GM12878 (cell line): ENCODE measurements around the gene GZMA. TPM values are rescaled to one million over a fixed set of nuclear protein-coding genes. Genes with fewer than 3 reads are reported as not detected.

Experiments
- ATAC-seq: fragments of 200-7000 bp; cut with Tn5 transposase; 3 replicates; pipeline ENCODE4 v1.9.1; 2020; ENCODE audit warnings: mild to moderate bottlenecking, moderate library complexity
- BruUV-seq: library from RNA; stranded (reverse); fragments of 400-500 nt; replicated peaks from 2 replicates; lab custom pipeline; 2021; lab: Mats Ljungman, UMichigan
- CTCF ChIA-PET: fragments of 300-600 bp; sonication (Branson Sonifier 250); formaldehyde crosslinking; extraction: SDS; loops from one replicate; lab custom pipeline; 2021; ENCODE audit warnings: inconsistent platforms; lab: Yijun Ruan, JAX
- POLR2A ChIA-PET: fragments of 350-600 bp; formaldehyde crosslinking; extraction: SDS; loops from one replicate; lab custom pipeline; 2021; ENCODE audit warnings: inconsistent platforms; lab: Charles Lee
- RAD21 ChIA-PET: fragments of 300-600 bp; sonication (Branson Sonifier 250); formaldehyde crosslinking; loops from one replicate; lab custom pipeline; 2023; ENCODE audit warnings: antibody characterized with exemption; ENCODE audit not compliant: unreplicated experiment; lab: Charles Lee
- SMC1A ChIA-PET: fragments of 300-600 bp; sonication (Branson Sonifier 250); formaldehyde crosslinking; loops from one replicate; lab custom pipeline; 2023; ENCODE audit not compliant: unreplicated experiment, uncharacterized antibody; lab: Charles Lee
- DNase-seq: peaks from one replicate; pipeline ENCODE4 v3.0.0-alpha.2; 2011; ENCODE audit warnings: low read depth, low spot score
- FAIRE-seq: peaks from 3 replicates; lab custom pipeline; 2011; peaks lifted over from hg19 to GRCh38; lab: Jason Lieb, UNC
- H2AFZ ChIP-seq: 2 replicates; pipeline ENCODE4 v1.6.0; 2011; ENCODE audit warnings: low read depth, low read length, control low read depth; ENCODE audit not compliant: control insufficient read depth
- H3K27ac ChIP-seq: 2 replicates; pipeline ENCODE4 v1.5.1; 2011; ENCODE audit warnings: control low read depth; ENCODE audit not compliant: control insufficient read depth, insufficient read depth
- H3K27me3 ChIP-seq, 2 experiments: replicated peaks in 1 of 2; 2 replicates each; pipeline versions ENCODE4 v1.6.0 to v1.6.1; 2011; ENCODE audit warnings: low read length in 1 of 2; ENCODE audit not compliant: control insufficient read depth in 2 of 2, insufficient read depth in 2 of 2
- H3K36me3 ChIP-seq, 2 experiments: 2 replicates each; pipeline ENCODE4 v1.5.1; 2011; ENCODE audit warnings: low read length in 1 of 2; ENCODE audit not compliant: control insufficient read depth in 2 of 2, insufficient read depth in 2 of 2
- H3K4me1 ChIP-seq: 2 replicates; pipeline ENCODE4 v1.6.1; 2011; ENCODE audit warnings: mild to moderate bottlenecking, low read length, moderate library complexity, mixed read lengths; ENCODE audit not compliant: control insufficient read depth, insufficient read depth
- H3K4me2 ChIP-seq: 2 replicates; pipeline ENCODE4 v1.6.0; 2011; ENCODE audit warnings: control low read depth; ENCODE audit not compliant: control insufficient read depth, insufficient read depth
- H3K4me3 ChIP-seq: fragments of 200-600 bp; sonication (generic); 2 replicates; pipeline ENCODE4 v1.5.1; 2016
- H3K79me2 ChIP-seq: 2 replicates; pipeline ENCODE4 v1.6.0; 2011; ENCODE audit warnings: low read length; ENCODE audit not compliant: control insufficient read depth, insufficient read depth
- H3K9ac ChIP-seq: 2 replicates; pipeline ENCODE4 v1.8.0; 2011; ENCODE audit warnings: low read length, control low read depth, mixed read lengths; ENCODE audit not compliant: control insufficient read depth, insufficient read depth
- H3K9me3 ChIP-seq: replicated peaks from 3 replicates; pipeline ENCODE4 v1.5.1; 2011; ENCODE audit warnings: mild to moderate bottlenecking, low read length; ENCODE audit not compliant: control insufficient read depth, insufficient read depth
- H4K20me1 ChIP-seq: 2 replicates; pipeline ENCODE4 v1.6.0; 2011; ENCODE audit not compliant: control insufficient read depth, insufficient read depth
- CBFB ChIP-seq: IDR thresholded peaks from 2 replicates; pipeline ENCODE4 v1.6.1; 2016; ENCODE audit warnings: antibody characterized with exemption, low read depth
- E2F8 ChIP-seq: fragments of 450-650 bp; IDR thresholded peaks from 2 replicates; pipeline ENCODE4 v1.6.1; 2018; ENCODE audit warnings: mild to moderate bottlenecking, low read depth, moderate library complexity; ENCODE audit not compliant: partially characterized antibody
- GATAD2B ChIP-seq: fragments of 450-650 bp; conservative IDR thresholded peaks from 2 replicates; pipeline ENCODE4 v1.6.1; 2017; ENCODE audit warnings: low read depth, mild to moderate bottlenecking, moderate library complexity
- NFYB ChIP-seq: IDR thresholded peaks from 2 replicates; pipeline ENCODE4 v1.6.1; 2011; ENCODE audit warnings: low read depth, mild to moderate bottlenecking, low read length, improper control_type of control experiment, moderate library complexity; ENCODE audit not compliant: insufficient read depth
- SPI1 ChIP-seq: IDR thresholded peaks from 2 replicates; pipeline ENCODE4 v1.6.1; 2011; ENCODE audit warnings: low read depth, mild to moderate bottlenecking, low read length, moderate library complexity, borderline replicate concordance; ENCODE audit not compliant: insufficient read depth
- WGBS: methylation state at CpG from one replicate; pipeline ENCODE4 v1.1.6; 2016; ENCODE audit warnings: low lambda C conversion rate; ENCODE audit not compliant: insufficient replicate concordance, insufficient coverage; ENCODE audit errors: missing lambda C conversion rate; 5-methylcytosine and 5-hydroxymethylcytosine counted together
- in situ Hi-C: fragments of 300-500 bp; cut with MboI; formaldehyde crosslinking; loops from 9 replicates; pipeline ENCODE4 v1.14.3; 2018; ENCODE audit warnings: mixed read lengths
- intact Hi-C: fragments of 100-400 bp; cut with micrococcal nuclease; formaldehyde crosslinking; loops from one replicate; pipeline ENCODE4 v1.14.2; 2022; ENCODE audit not compliant: unreplicated experiment
- polyA plus RNA-seq, 11 experiments: library from polyadenylated mRNA; depleted of rRNA in 4 of 11; unstranded in 6 of 11; stranded (reverse) in 5 of 11; fragments of >200 nt; fragmentation: Nextera tagmentation in 4 of 11; fragmentation: Illumina TruSeq in 1 of 11; extraction: Ambion mirVana in 4 of 11; extraction: Trizol in 1 of 11; gene quantifications; 1 replicate in 1 of 11; 2 replicates in 10 of 11; pipeline versions ENCODE4 v1.2.1 to v1.2.3, GENCODE V29; 2011 to 2016; ENCODE audit warnings: inconsistent platforms in 2 of 11, missing spikeins in 2 of 11, low read depth in 1 of 11
- total RNA-seq, 4 experiments: library from RNA; depleted of rRNA in 3 of 4; stranded (reverse); fragments of >200 nt in 3 of 4; fragmentation: Illumina TruSeq in 1 of 4; extraction: Trizol in 1 of 4; gene quantifications; 2 replicates each; pipeline versions ENCODE4 v1.2.1 to v1.2.3, GENCODE V29; 2013 to 2021

Gene GZMA
- total and polyA plus RNA-seq, 10 of the 15 experiments (the other 5 are each of a cell fraction or from before 2014, with no cell fraction given): 0.18 TPM; not detected in 9

- Histone ChIP-seq H3K79me2 (no peaks in the 10 kb centered on the region), H3K9ac (no peak overlapping the region), H3K9me3 (no peaks in the 10 kb centered on the region; the same call in 2 of the 3 replicates), H2AFZ (no peak overlapping the region), H3K4me2 (no peak overlapping the region), H3K4me1 (no peaks in the 10 kb centered on the region; the same call in 1 of the 2 replicates), H3K36me3 (no peaks in the 10 kb centered on the region), H3K4me3 (no peak overlapping the region), H4K20me1 (no peaks in the 10 kb centered on the region), H3K27me3 (no peaks in the 10 kb centered on the region), H3K27ac (no peak overlapping the region)
- no peak for TF ChIP-seq SPI1
- no peak for TF ChIP-seq E2F8
- no peak for TF ChIP-seq CBFB
- TF ChIP-seq NFYB: no peak
- no peak for TF ChIP-seq GATAD2B
- ATAC-seq (no peak), DNase-seq (no peak), FAIRE-seq (no peak)
- ChIA-PET POLR2A (no interaction called here), SMC1A (no interaction called here), CTCF (no interaction called here), RAD21 (no interaction called here)
- WGBS: 84% methylated on average over 3 of the region's 3 CpGs
- in situ Hi-C loops: no loop called here
- intact Hi-C loops: no loop called here
- BruUV-seq: no TSS peak
These were observed 36.2 kb upstream of the GZMA start for GRCh38 chr5:55066277-55066676.
